Esophagus squamous epithelium (tissue), 5 donors: ENCODE results near the gene NSMF. TPM values are rescaled to one million over a fixed set of nuclear protein-coding genes. Genes with fewer than 3 reads are reported as not detected.

ENCODE experiments used
- DNase-seq: peaks from one replicate; lab custom pipeline; 2025; lab: John Stamatoyannopoulos, UW
- H3K27ac ChIP-seq, 4 donors: fragments of 200-600 bp; sonication (generic); one replicate each; pipeline ENCODE4 v1.5.1; 2016 to 2019; ENCODE audit warnings: mild to moderate bottlenecking in 1 of 4
- H3K27me3 ChIP-seq, 4 donors: fragments of 200-600 bp; sonication (generic); 1 replicate in 3 of 4; 2 replicates in 1 of 4; pipeline versions ENCODE4 v1.5.1 to v1.6.0; 2017 to 2021; ENCODE audit warnings: antibody characterized with exemption in 1 of 4
- H3K36me3 ChIP-seq, 3 donors: fragments of 200-600 bp; sonication (generic); one replicate each; pipeline ENCODE4 v1.5.1; 2016 to 2019
- H3K4me1 ChIP-seq, 3 donors: fragments of 200-600 bp; sonication (generic); one replicate each; pipeline ENCODE4 v1.5.1; 2017 to 2019
- H3K4me3 ChIP-seq, 4 donors: fragments of 200-600 bp; sonication (generic); 1 replicate in 3 of 4; 2 replicates in 1 of 4; pipeline ENCODE4 v1.5.1; 2016 to 2019; ENCODE audit warnings: mild to moderate bottlenecking in 2 of 4, moderate library complexity in 1 of 4
- H3K9me3 ChIP-seq, 3 donors: fragments of 200-600 bp; sonication (generic); one replicate each; pipeline ENCODE4 v1.5.1; 2016 to 2019
- CTCF ChIP-seq, 6 experiments: fragments of 450-650 bp in 4 of 6; fragments of 200-600 bp in 2 of 6; sonication (generic) in 2 of 6; IDR thresholded peaks; one replicate each; pipeline ENCODE4 v1.5.1; 2016 to 2019; ENCODE audit warnings: antibody characterized with exemption in 6 of 6, mild to moderate bottlenecking in 4 of 6, moderate library complexity in 4 of 6
- POLR2A ChIP-seq, 4 donors: fragments of 450-650 bp; IDR thresholded peaks; one replicate each; pipeline ENCODE4 v1.6.1; 2017; ENCODE audit warnings: antibody characterized with exemption in 4 of 4, mild to moderate bottlenecking in 4 of 4, moderate library complexity in 3 of 4
- WGBS, 2 donors: methylation state at CpG; one replicate each; pipeline ENCODE4 v1.1.5; 2018; 5-methylcytosine and 5-hydroxymethylcytosine counted together
- intact Hi-C: fragments of 100-400 bp; cut with DNase I; formaldehyde crosslinking; loops from one replicate; pipeline ENCODE4 v1.15.0; 2022
- total RNA-seq, 4 donors: library from RNA; depleted of rRNA; stranded (reverse); fragments of >200 nt; gene quantifications; one replicate each; pipeline ENCODE4 v1.1.0, GENCODE V29; 2016
- donor health status: DM: yes; HTN: yes; CAD: no.

Gene NSMF
- total RNA-seq, 4 donors from 2014 or later, result 16.2 to 38.1 (median 20.6) TPM

GRCh38 chr9:137486545-137487453 is 27.7 kb upstream of the NSMF start:
- no peak for DNase-seq
- intact Hi-C loops, result no loop called here
- Histone ChIP-seq H3K9me3 (no peaks in the 10 kb centered on the region), H3K4me3 (no peak overlapping the region), H3K27me3 (no peaks in the 10 kb centered on the region), H3K27ac (no peak overlapping the region), H3K36me3 (no peaks in the 10 kb centered on the region), H3K4me1 (peaks cover 3 to 9% (median 3%) of the 10 kb centered on the region in 3 donors)
- no peak for TF ChIP-seq CTCF (IDR thresholded peaks at IDR 0.05)
- TF ChIP-seq POLR2A (IDR thresholded peaks at IDR 0.05), result no peak
- WGBS, 2 donors, result 76 to 84% methylated on average over 9 to 14 of the region's 35 CpGs

- H3K27me3 ChIP-seq, result no peaks in the 10 kb centered on the region
- H3K4me3 ChIP-seq, result no peak overlapping the region
- H3K36me3 ChIP-seq, result no peaks in the 10 kb centered on the region
- intact Hi-C loops, result no loop called here
- H3K9me3 ChIP-seq, result no peaks in the 10 kb centered on the region
- no peak for TF ChIP-seq CTCF (IDR thresholded peaks at IDR 0.05)
- no peak for TF ChIP-seq POLR2A (IDR thresholded peaks at IDR 0.05)
- H3K4me1 ChIP-seq, result peaks cover 3 to 11% (median 3%) of the 10 kb centered on the region in 3 donors
- WGBS, 2 donors, result 86 to 94% methylated on average over 12 to 14 of the region's 15 CpGs
- no peak overlapping the region for H3K27ac ChIP-seq
- no peak for DNase-seq
Measured at GRCh38 chr9:137486141-137486490, 27.0 kb upstream of the NSMF start.

GRCh38 chr9:137485343-137486140 is 26.4 kb upstream of the NSMF start:
- Histone ChIP-seq H3K9me3 (no peaks in the 10 kb centered on the region), H3K27ac (no peak overlapping the region), H3K4me1 (peaks cover 3 to 11% (median 3%) of the 10 kb centered on the region in 3 donors), H3K36me3 (no peaks in the 10 kb centered on the region), H3K4me3 (no peak overlapping the region), H3K27me3 (no peaks in the 10 kb centered on the region)
- intact Hi-C loops, result no loop called here
- 83 to 88% methylated on average over 5 to 8 of the region's 26 CpGs for WGBS, 2 donors
- TF ChIP-seq POLR2A (IDR thresholded peaks at IDR 0.05) (no peak), CTCF (IDR thresholded peaks at IDR 0.05) (no peak)
- DNase-seq, result no peak

- TF ChIP-seq CTCF (IDR thresholded peaks at IDR 0.05), result no peak
- no peak for TF ChIP-seq POLR2A (IDR thresholded peaks at IDR 0.05)
- no peaks in the 10 kb centered on the region for H3K27me3 ChIP-seq
- no peak overlapping the region for H3K4me3 ChIP-seq
- peaks cover 3 to 11% (median 3%) of the 10 kb centered on the region in 3 donors for H3K4me1 ChIP-seq
- no peaks in the 10 kb centered on the region for H3K9me3 ChIP-seq
- no peak overlapping the region for H3K27ac ChIP-seq
- 96% methylated on average over 5 of the region's 27 CpGs; no CpG with 5 or more reads in 1 of the 2 donors for WGBS, 2 donors
- H3K36me3 ChIP-seq, result no peaks in the 10 kb centered on the region
- no peak for DNase-seq
- intact Hi-C loops, result no loop called here
Measured at GRCh38 chr9:137484551-137485315, 25.6 kb upstream of the NSMF start.
